Measurements from ENCODE around the gene ZSWIM5.
"Not testable (repeated sequence)": the region's sequence is repeated elsewhere in the genome, so short reads cannot be mapped to it uniquely, and the experiment has no call there.

The ZSWIM5 gene

GRCh38 chr1:45205910-45206721 lies at the start of gene ZSWIM5:
ZSWIM5 (minus strand) TSS chr1:45206605; CDS start chr1:45206350, 255 bp downstream.
- peak; percentile 78 for DNase-seq

GRCh38 chr1:45254490-45254889 lies 48.1 kb upstream of the ZSWIM5 start:
- DNase-seq, result no peak

GRCh38 chr1:45250544-45250943 lies 44.1 kb upstream of the ZSWIM5 start:
- DNase-seq, result no peak

- not testable (repeated sequence) for DNase-seq
Measured at GRCh38 chr1:45248004-45248403, 41.6 kb upstream of the ZSWIM5 start.

DNA sequence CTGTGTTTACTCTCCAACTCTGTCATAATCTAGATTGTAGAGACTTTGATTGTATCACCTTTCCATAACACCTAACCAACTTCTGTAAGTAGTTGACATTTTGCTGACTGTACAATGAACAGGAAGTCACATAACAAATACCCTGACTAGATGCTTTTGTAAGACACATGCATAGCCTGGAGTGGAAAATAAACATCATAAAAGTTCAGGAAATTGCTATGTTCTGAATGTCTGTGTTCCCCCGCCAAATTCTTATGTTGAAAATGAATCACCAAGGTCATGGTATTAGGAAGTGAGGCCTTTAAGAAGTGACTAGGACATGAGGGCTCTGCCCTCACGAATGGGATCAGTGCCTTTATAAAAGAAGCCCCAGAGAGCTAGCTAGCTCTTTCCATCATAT lies 40.4 kb upstream of the ZSWIM5 start:
- no peak for DNase-seq

DNA sequence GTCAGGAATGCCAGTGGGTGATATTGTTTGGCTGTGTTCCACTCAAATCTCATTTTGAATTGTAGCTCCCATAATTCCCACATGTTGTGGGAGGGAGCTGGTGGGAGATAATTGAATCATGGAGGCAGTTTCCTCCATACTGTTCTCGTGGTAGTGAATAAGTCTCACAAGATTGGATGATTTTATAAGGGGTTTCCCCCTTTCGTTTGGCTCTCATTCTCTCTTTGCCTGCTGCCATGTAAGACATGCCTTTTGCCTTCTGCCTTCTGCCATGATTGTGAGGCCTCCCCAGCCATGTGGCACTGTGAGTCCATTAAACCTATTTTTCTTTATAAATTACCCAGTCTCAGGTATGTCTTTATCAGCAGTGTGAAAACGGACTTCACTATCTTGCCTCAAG lies 40.0 kb upstream of the ZSWIM5 start:
- DNase-seq, result not testable (repeated sequence)

DNA sequence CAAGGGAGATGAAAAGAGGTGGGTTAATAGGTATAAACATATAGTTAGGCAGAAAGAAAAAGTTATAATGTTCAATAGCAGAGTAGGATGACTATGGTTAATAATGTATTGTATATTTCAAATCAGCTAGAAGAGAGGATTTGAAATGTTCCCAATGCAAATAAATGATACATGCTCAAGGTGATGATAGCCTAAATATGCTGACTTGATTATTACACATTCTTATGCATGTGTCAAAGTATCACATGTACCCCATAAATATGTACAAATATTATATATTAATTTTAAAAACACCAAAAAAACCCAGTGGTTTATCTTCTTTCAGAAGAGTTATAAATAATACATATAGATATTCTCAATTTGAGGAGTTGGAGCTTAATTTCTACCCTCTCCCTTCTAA lies 38.3 kb upstream of the ZSWIM5 start:
- no peak for DNase-seq

DNA sequence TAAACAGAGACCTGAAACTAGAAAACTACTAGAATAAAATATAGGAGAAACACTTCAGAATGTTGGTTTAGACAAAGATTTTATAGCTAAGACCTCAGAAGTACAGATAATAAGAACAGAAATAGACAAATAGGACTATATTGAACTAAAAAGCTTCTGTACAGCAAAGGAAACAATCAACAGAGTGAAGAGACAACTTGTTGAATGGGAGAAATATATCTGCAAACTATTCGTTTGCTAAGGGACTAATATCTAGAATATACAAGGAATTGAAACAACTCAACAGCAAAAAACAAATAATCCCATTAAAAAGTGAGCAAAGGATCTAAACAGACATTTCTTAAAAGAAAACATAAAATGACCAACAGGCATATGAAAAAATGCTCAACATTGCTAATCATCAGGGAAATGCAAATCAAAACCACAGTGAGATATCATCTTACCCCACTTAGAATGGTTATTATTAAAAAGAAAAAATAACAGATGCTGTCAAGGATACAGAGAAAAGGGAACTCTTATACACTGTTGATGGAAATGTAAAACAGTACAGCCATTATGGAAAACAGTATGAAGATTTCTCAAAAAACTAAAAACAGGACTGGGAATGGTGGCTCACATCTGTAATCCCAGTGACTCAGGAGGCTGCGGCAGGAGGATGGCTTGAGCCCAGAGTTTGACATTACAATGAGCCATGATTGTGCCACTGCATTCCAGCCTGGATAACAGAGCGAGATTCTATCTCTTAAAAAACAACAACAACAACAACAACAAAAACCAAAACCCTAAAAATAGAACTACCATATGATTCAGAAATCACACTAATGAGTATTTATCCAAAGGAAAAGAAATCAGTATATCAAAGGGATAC lies 37.3 kb upstream of the ZSWIM5 start:
- DNase-seq, result no peak

GRCh38 chr1:45238846-45239245 lies 32.4 kb upstream of the ZSWIM5 start:
- no peak for DNase-seq

- no peak for DNase-seq
Measured at GRCh38 chr1:45236136-45236535, 29.7 kb upstream of the ZSWIM5 start.

DNA sequence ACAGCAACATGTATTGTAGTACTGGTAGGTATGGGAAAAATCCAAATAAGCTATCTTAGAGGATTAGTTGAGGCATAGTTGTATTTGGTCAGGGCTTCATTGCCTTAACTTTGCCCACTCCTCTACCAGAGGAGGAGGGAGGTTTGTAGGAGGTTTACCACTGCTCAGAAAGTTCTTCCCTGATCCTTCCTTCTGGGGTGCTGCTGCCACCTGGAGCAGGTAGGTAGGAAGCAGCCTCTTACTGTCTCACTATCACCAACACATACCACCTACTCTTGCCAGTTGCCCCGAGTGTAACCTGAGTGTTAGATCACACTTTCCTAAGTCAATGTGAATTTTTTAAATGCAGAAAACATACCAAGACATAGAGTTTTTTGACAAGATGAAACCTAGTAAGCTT lies 24.1 kb upstream of the ZSWIM5 start:
- DNase-seq, result peak; percentile 25

- no peak for DNase-seq
Measured at GRCh38 chr1:45225598-45225997, 19.2 kb upstream of the ZSWIM5 start.

- DNase-seq, result not testable (repeated sequence)
Measured at GRCh38 chr1:45223710-45224109, 17.3 kb upstream of the ZSWIM5 start.

DNA sequence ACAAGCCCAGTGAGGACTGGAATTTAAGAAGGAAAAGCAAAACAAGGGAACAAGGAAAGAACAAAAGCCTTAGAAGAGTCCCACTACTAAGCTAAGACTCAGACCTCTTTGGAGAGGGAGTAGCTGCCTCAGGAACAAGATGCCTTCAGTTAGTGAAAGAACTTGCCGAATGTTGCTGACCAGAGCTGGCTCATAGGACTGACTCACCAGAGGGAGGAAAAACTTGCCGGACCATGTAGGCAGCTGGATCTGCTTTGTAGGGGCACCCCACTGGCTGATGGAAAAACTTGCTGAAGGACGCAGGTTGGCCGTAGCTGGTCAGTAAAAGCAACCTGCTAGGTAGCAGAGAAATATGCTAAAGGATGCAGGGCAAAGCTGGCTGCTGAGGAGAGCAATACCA lies 15.3 kb upstream of the ZSWIM5 start:
- DNase-seq, result no peak

- DNase-seq, result no peak
Measured at GRCh38 chr1:45216861-45217260, 10.5 kb upstream of the ZSWIM5 start.

DNA sequence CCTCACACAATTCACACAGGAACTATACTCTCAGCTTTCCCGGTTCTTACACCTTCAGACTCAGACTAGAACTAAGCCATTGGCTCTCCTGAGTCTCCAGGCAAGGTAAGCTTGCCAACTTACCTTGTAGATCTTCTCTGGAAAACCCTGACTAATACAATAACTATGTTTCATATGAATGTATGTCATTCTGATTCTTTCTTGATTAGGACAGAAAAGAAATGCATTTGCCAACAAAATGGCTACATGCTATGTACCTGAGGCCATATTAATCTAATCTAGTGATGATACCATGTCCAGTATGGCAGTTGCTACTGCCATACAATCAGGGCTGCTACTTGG lies 9.8 kb upstream of the ZSWIM5 start:
- DNase-seq, result no peak

GRCh38 chr1:45215485-45216199 lies 9.2 kb upstream of the ZSWIM5 start:
- DNase-seq, result no peak

DNA sequence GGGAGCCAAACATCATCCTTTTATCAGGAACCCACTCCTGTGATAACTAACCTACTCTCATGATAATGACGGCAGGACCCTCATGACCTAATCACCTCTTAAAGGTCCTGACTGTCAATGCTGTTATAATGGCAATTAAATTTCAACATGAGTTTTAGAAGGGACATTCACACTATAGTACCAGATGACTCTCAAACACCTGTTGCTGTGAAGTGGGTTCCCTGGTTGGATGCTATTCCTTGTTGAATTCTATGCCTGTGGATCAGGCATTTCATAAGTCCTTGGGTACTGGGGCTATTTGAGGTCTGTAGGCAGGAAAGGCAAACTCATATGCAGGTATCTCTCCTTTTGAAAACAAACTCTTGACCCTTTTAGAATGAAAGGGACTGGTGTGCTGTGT lies 7.5 kb upstream of the ZSWIM5 start:
- no peak for DNase-seq

- DNase-seq, result no peak
Measured at GRCh38 chr1:45211076-45211475, 4.7 kb upstream of the ZSWIM5 start.

- no peak for DNase-seq
Measured at GRCh38 chr1:45206808-45207623, 611 bp upstream of the ZSWIM5 start.

GRCh38 chr1:45205011-45205909 lies 1.1 kb downstream of the ZSWIM5 start:
- peak; percentile 18 for DNase-seq

Measured in CD4-positive, alpha-beta T cell treated with Interleukin-6 for 4 hours (primary cell).